NCI-H146 treated with DMSO at 0.1 percent for 48 hours (cell line): ENCODE results near the gene AKAP13.

Source experiments
- DNase-seq: peaks from one replicate; lab custom pipeline; 2025; ENCODE audit not compliant: unreplicated experiment; lab: John Stamatoyannopoulos, UW

The AKAP13 gene

GRCh38 chr15:85773249-85773648 lies 392.8 kb downstream of the AKAP13 start:
- DNase-seq = no peak

- DNase-seq = no peak
Observed at GRCh38 chr15:85773970-85774369, 393.6 kb downstream of the AKAP13 start.

GRCh38 chr15:85777250-85778106 lies 397.1 kb downstream of the AKAP13 start:
- DNase-seq = no peak

GRCh38 chr15:85778107-85778776 lies 397.8 kb downstream of the AKAP13 start:
- no peak for DNase-seq

- DNase-seq = no peak
Observed at GRCh38 chr15:85779249-85779648, 398.8 kb downstream of the AKAP13 start.

GRCh38 chr15:85780225-85780985 lies 400.0 kb downstream of the AKAP13 start:
- DNase-seq = no peak

GRCh38 chr15:85781099-85781498 lies 400.7 kb downstream of the AKAP13 start:
- DNase-seq = no peak

DNA sequence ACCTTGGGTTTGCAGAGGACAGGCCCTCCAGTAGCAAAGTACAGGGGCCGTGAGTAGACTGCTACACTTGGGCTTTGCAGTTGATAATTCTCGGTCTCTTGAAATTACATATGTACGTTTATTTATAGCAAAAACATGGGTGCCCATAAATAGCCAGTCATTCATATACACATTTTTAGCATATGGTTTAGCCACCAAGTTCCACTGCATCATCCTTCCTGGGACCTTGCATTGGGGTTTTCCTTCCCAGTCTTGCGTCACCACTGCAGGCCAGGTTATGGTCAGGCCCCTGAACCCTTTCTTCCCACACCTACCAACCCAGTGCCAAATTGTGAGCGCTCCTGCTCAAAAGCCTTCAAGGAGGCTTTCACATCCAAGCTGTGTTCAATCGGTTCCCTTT lies 401.7 kb downstream of the AKAP13 start:
- DNase-seq = no peak

GRCh38 chr15:85785887-85786780 lies 405.7 kb downstream of the AKAP13 start:
- peak; percentile 59 for DNase-seq

- no peak for DNase-seq
Observed at GRCh38 chr15:85786781-85787114, 406.3 kb downstream of the AKAP13 start.

DNA sequence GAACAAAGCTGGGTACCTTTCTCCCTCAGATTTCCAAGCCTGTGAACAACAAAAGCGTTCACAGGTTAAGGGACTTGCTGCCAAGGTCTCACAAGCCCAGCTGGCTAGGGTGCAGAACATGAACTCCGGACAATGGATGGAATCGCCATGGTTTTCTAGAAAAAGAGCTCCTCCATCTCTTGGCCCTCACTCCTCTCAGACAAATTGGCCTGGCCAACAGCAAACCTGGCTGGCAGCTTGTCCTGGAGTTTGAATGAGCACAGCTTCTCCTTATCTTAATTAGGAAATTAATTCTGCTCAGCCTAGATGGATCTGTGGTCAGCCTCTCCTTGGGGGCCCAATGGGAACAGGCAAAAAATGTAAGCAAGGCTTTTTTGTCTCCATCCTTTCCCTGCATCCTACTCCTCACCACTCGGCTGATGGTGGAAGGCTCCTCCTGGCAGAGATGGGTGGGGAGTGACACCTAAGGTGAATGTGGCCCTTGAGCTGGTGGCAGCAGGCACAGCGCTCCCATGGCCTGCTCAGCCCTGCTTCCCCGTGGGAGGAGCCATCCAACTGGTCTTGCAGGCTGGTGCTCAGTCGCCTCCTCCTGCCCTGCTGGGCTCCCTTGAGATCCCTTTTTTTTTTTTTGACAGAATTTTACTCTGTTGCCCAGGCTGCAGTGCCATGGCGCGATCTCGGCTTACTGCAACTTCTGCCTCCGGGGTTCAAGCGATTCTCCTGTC lies 408.5 kb downstream of the AKAP13 start:
- DNase-seq = no peak

GRCh38 chr15:85789496-85789875 lies 409.1 kb downstream of the AKAP13 start:
- DNase-seq = no peak

DNA sequence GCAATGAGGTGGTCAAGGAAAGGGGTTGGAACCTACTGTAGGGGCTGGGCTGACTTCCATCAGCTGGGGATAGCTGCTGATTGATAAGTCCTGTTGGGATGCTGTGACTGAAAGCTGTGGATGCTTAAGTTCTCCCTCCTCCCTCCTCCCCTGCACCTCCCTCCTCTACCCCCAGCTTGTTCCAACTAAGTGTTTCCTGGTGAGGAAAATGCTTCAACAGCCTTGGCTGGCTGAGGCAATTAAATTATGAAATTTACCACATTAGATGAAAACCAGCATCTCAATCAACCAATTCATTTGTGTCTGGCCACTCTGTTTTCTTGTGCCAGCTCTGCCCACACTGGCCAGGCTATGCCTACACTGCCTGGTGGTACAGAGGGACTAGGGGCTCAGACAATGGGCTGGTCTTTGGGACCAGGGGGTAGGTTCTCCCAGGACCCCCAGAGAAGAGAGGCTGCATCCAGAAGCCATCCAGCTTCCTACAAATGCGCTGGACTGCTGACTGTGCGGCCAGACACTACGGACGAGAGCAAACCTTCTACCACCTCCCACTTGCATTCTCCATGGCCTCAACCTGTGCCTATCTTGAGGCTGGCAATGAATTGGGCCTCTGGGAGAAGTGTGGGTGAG lies 411.8 kb downstream of the AKAP13 start:
- no peak for DNase-seq

- DNase-seq = no peak
Observed at GRCh38 chr15:85792912-85793590, 412.6 kb downstream of the AKAP13 start.

GRCh38 chr15:85793641-85794597 lies 413.5 kb downstream of the AKAP13 start:
- DNase-seq = peak; percentile 21

DNA sequence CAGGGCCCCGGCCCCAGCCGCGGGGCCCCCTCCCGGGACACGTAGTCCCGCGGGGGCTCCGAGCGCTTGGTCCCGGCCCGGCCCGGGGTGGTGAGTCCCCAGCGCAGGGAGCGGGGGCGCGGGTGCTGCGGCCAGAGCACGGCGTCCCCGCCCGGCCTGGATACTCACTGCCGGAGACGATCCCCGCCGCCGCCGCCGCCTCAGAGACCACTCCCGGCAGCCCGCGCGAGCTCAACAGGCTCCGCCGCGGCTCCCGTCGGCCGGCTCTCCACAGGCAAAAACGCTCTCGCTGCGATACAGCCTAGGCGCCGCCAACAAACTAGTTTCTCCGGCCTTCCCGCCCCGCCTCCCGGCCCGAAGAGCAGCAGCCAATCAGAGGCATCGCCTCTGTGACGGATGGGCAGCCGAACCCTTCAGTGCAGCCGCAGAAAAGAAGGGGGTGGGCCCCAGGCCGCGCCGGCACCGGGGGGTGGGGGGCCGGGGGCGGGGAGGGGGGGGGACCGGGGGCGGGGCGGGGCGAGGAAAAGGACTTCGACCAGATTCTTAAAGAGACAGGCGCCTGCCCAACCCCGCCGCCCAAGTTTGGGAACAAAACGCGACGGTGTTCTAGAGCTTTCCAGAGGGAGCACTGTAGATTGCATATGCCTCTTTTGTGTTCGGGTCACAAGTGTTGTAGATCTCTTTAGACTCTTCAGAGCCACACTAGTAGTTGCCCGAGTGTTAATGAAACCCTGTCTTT lies 414.4 kb downstream of the AKAP13 start, which contains the start of gene KLHL25:
KLHL25 (minus strand) TSS at position 328 of the 739 bp plus-strand sequence. CDS start 25,115 bp downstream, outside the sequence.
- DNase-seq = peak; percentile 73
